NCI-H1417 (cell line): ENCODE data around the gene PRKAR2B.
"Not testable (repeated sequence)": the region's sequence is repeated elsewhere in the genome, so short reads cannot be mapped to it uniquely, and the experiment has no call there.

ENCODE experiments used
- DNase-seq, 3 experiments: peaks; one replicate each; lab custom pipeline; 2025; lab: John Stamatoyannopoulos, UW

Gene PRKAR2B

GRCh38 chr7:107078517-107078966, 34.0 kb downstream of the PRKAR2B start:
- peak in 2 of 3 experiments; percentile 51 to 74 for DNase-seq

GRCh38 chr7:107079212-107079940, 34.9 kb downstream of the PRKAR2B start:
- DNase-seq, result no peak

GRCh38 chr7:107080099-107080505, 35.6 kb downstream of the PRKAR2B start:
- DNase-seq, result no peak

- DNase-seq, result no peak
Observed at GRCh38 chr7:107080533-107080932, 36.0 kb downstream of the PRKAR2B start.

GRCh38 chr7:107085180-107085579, 40.7 kb downstream of the PRKAR2B start:
- no peak for DNase-seq

GRCh38 chr7:107089627-107090026, 45.1 kb downstream of the PRKAR2B start:
- DNase-seq, result no peak

- DNase-seq, result peak; percentile 31 to 65 (median 56)
Observed at GRCh38 chr7:107090457-107090856, 46.0 kb downstream of the PRKAR2B start.

GRCh38 chr7:107091306-107091705, 46.8 kb downstream of the PRKAR2B start:
- DNase-seq, result no peak

GRCh38 chr7:107093671-107094070, 49.2 kb downstream of the PRKAR2B start:
- DNase-seq, result not testable (repeated sequence)

GRCh38 chr7:107099154-107099553, 54.6 kb downstream of the PRKAR2B start:
- DNase-seq, result not testable (repeated sequence)

- no peak for DNase-seq
Observed at GRCh38 chr7:107100824-107101223, 56.3 kb downstream of the PRKAR2B start.

- DNase-seq, result peak in 2 of 3 experiments; percentile 60 to 84
Observed at GRCh38 chr7:107103369-107103768, 58.9 kb downstream of the PRKAR2B start.

- no peak for DNase-seq
Observed at GRCh38 chr7:107104801-107105200, 60.3 kb downstream of the PRKAR2B start.

- no peak for DNase-seq
Observed at GRCh38 chr7:107105591-107106245, 61.2 kb downstream of the PRKAR2B start.

- no peak for DNase-seq
Observed at GRCh38 chr7:107108793-107109371, 64.4 kb downstream of the PRKAR2B start.

GRCh38 chr7:107109955-107110354, 65.5 kb downstream of the PRKAR2B start:
- no peak for DNase-seq

- DNase-seq, result no peak
Observed at GRCh38 chr7:107111196-107111595, 66.7 kb downstream of the PRKAR2B start.

GRCh38 chr7:107113866-107114265, 69.4 kb downstream of the PRKAR2B start:
- no peak for DNase-seq

GRCh38 chr7:107115114-107115513, 70.6 kb downstream of the PRKAR2B start:
- DNase-seq, result no peak

GRCh38 chr7:107115762-107116540, 71.4 kb downstream of the PRKAR2B start:
- no peak for DNase-seq

- peak in 2 of 3 experiments; percentile 39 to 66 for DNase-seq
Observed at GRCh38 chr7:107118109-107118900, 73.8 kb downstream of the PRKAR2B start.
